K562 (cell line): ENCODE measurements around the gene GABRB2. TPM values are rescaled to one million over a fixed set of nuclear protein-coding genes. Genes with fewer than 3 reads are reported as not detected.

ENCODE experiments used
- ATAC-seq: fragments of 200-7000 bp; cut with Tn5 transposase; 3 replicates; pipeline ENCODE4 v1.9.1; 2020; ENCODE audit warnings: moderate library complexity
- BruUV-seq: library from RNA; stranded (reverse); fragments of 400-500 nt; replicated peaks from 2 replicates; lab custom pipeline; 2021; lab: Mats Ljungman, UMichigan
- CTCF ChIA-PET: fragments of 300-600 bp; formaldehyde crosslinking; extraction: SDS; loops from one replicate; lab custom pipeline; 2021; ENCODE audit warnings: low intra/inter-chr PET ratio; lab: Yijun Ruan, JAX
- POLR2A ChIA-PET: fragments of 300-600, 350-650 bp; sonication (Branson Sonifier 250); formaldehyde crosslinking; extraction: SDS; loops from one replicate; lab custom pipeline; 2021; ENCODE audit warnings: antibody characterized with exemption, inconsistent platforms; lab: Yijun Ruan, JAX
- DNase-seq, 4 experiments: peaks; one replicate each; pipeline versions ENCODE4 v3.0.0 to v3.0.0-alpha.2; 2011 to 2018; ENCODE audit warnings: low spot score in 3 of 4, mixed read lengths in 3 of 4; ENCODE audit errors: extremely low read depth in 1 of 4
- FAIRE-seq: peaks from 2 replicates; lab custom pipeline; 2011; peaks lifted over from hg19 to GRCh38; lab: Jason Lieb, UNC
- H2AFZ ChIP-seq: 2 replicates; pipeline ENCODE4 v1.6.0; 2011; ENCODE audit warnings: low read depth, low read length, control low read depth, inconsistent platforms
- H3K27ac ChIP-seq: fragments of 200-600 bp; 3 replicates; pipeline ENCODE4 v1.8.0; 2011; ENCODE audit warnings: low read depth, mild to moderate bottlenecking, control low read depth, inconsistent platforms, low read length, moderate library complexity, mixed read lengths; ENCODE audit errors: extremely low read depth
- H3K27me3 ChIP-seq, 2 experiments: fragments of 300-600 bp in 1 of 2; 2 replicates in 1 of 2; 3 replicates in 1 of 2; pipeline versions ENCODE4 v1.6.0 to v1.8.0; 2011; ENCODE audit warnings: inconsistent platforms in 2 of 2, low read length in 2 of 2, mild to moderate bottlenecking in 1 of 2, mixed read lengths in 1 of 2, moderate library complexity in 1 of 2; ENCODE audit not compliant: control insufficient read depth in 2 of 2, insufficient read depth in 2 of 2
- H3K36me3 ChIP-seq: fragments of 300-600 bp; 3 replicates; pipeline ENCODE4 v1.8.0; 2011; ENCODE audit warnings: mild to moderate bottlenecking, low read length, inconsistent platforms; ENCODE audit not compliant: control insufficient read depth, insufficient read depth
- H3K4me1 ChIP-seq, 2 experiments: fragments of 200-600 bp in 1 of 2; replicated peaks in 1 of 2; 2 replicates in 1 of 2; 3 replicates in 1 of 2; pipeline versions ENCODE4 v1.5.1 to v1.8.0; 2011; ENCODE audit warnings: inconsistent platforms in 2 of 2, low read length in 2 of 2, mild to moderate bottlenecking in 1 of 2, mixed read lengths in 1 of 2, moderate library complexity in 1 of 2; ENCODE audit not compliant: control insufficient read depth in 2 of 2, insufficient read depth in 2 of 2
- H3K4me2 ChIP-seq: 2 replicates; pipeline ENCODE4 v1.6.1; 2011; ENCODE audit warnings: low read length, control low read depth, inconsistent platforms, mixed read lengths; ENCODE audit not compliant: insufficient read depth
- H3K4me3 ChIP-seq: fragments of 200-600 bp; sonication (generic), shearing (Covaris generic); 2 replicates; pipeline ENCODE4 v1.5.1; 2016; ENCODE audit warnings: control low read depth, inconsistent platforms
- H3K79me2 ChIP-seq: fragments of 200-600 bp; 3 replicates; pipeline ENCODE4 v1.8.0; 2011; ENCODE audit warnings: low read length, inconsistent platforms; ENCODE audit not compliant: control insufficient read depth, insufficient read depth
- H3K9ac ChIP-seq, 2 experiments: 2 replicates each; pipeline versions ENCODE4 v1.6.0 to v1.6.1; 2011; ENCODE audit warnings: low read depth in 2 of 2, low read length in 2 of 2, control low read depth in 1 of 2, inconsistent platforms in 1 of 2, mild to moderate bottlenecking in 1 of 2, mixed read lengths in 1 of 2; ENCODE audit not compliant: insufficient read depth in 1 of 2
- H3K9me1 ChIP-seq: one replicate; pipeline ENCODE4 v1.6.0; 2011; ENCODE audit warnings: inconsistent platforms, mild to moderate bottlenecking, low read length, moderate library complexity; ENCODE audit not compliant: control insufficient read depth, insufficient read depth
- H3K9me3 ChIP-seq: replicated peaks from 2 replicates; pipeline ENCODE4 v1.5.1; 2011; ENCODE audit warnings: low read depth, low read length, inconsistent platforms; ENCODE audit not compliant: control insufficient read depth, insufficient read depth
- H4K20me1 ChIP-seq: replicated peaks from 2 replicates; pipeline ENCODE4 v1.6.1; 2011; ENCODE audit warnings: low read length, inconsistent platforms, mixed read lengths; ENCODE audit not compliant: control insufficient read depth, insufficient read depth
- CXXC5 ChIP-seq: fragments of 250-450 bp; sonication (Bioruptor Pico); IDR thresholded peaks from 2 replicates; pipeline ENCODE4 v1.8.0; 2022; ENCODE audit warnings: inconsistent platforms, mild to moderate bottlenecking, moderate library complexity
- NELFE ChIP-seq: IDR thresholded peaks from 2 replicates; pipeline ENCODE4 v1.6.1; 2011; ENCODE audit warnings: mild to moderate bottlenecking; ENCODE audit not compliant: insufficient read depth, insufficient read length
- NRF1 ChIP-seq, 2 experiments: fragments of 450-650 bp; IDR thresholded peaks in 1 of 2; conservative IDR thresholded peaks in 1 of 2; 2 replicates each; pipeline ENCODE4 v1.6.1; 2014; ENCODE audit warnings: mild to moderate bottlenecking in 2 of 2
- PKNOX1 ChIP-seq: fragments of 450-650 bp; IDR thresholded peaks from 2 replicates; pipeline ENCODE4 v1.6.1; 2016
- RBFOX2 ChIP-seq: fragments of 200-400 bp; formaldehyde crosslinking; IDR thresholded peaks from 2 replicates; pipeline ENCODE4 v1.6.1; 2017; ENCODE audit warnings: low read depth, mild to moderate bottlenecking, low read length, moderate library complexity
- SPI1 ChIP-seq: IDR thresholded peaks from 2 replicates; pipeline ENCODE4 v1.6.1; 2011; ENCODE audit warnings: low read depth, low read length, control low read depth, borderline replicate concordance
- ZBTB34 ChIP-seq: fragments of 250-450 bp; sonication (Bioruptor Pico); IDR thresholded peaks from 2 replicates; pipeline ENCODE4 v1.8.0; 2021; ENCODE audit warnings: mild to moderate bottlenecking, moderate library complexity
- ZNF584 ChIP-seq: fragments of 200-800 bp; sonication (Bioruptor generic); IDR thresholded peaks from 2 replicates; pipeline ENCODE4 v1.6.1; 2016; ENCODE audit warnings: low read depth, mild to moderate bottlenecking, missing genetic modification characterization, missing compliant biosample characterization
- ZNF586 ChIP-seq: fragments of 450-650 bp; formaldehyde crosslinking; conservative IDR thresholded peaks from 2 replicates; pipeline ENCODE4 v1.4.0; 2020; ENCODE audit warnings: mild to moderate bottlenecking, moderate library complexity
- ZNF644 ChIP-seq: fragments of 200-800 bp; sonication (Bioruptor generic); IDR thresholded peaks from 2 replicates; pipeline ENCODE4 v1.6.1; 2016; ENCODE audit warnings: low read depth, missing genetic modification characterization, missing compliant biosample characterization
- WGBS: fragments of 100-300 bp; shearing (Covaris generic); methylation state at CpG from one replicate; pipeline ENCODE4 v1.1.6; 2016; ENCODE audit warnings: low coverage, mixed read lengths; ENCODE audit not compliant: insufficient coverage; ENCODE audit errors: missing lambda C conversion rate; 5-methylcytosine and 5-hydroxymethylcytosine counted together
- in situ Hi-C: fragments of 300-500 bp; cut with MboI; formaldehyde crosslinking; loops from 4 replicates; pipeline ENCODE4 v1.15.0; 2018; ENCODE audit warnings: inconsistent platforms, mixed read lengths
- intact Hi-C: fragments of 100-400 bp; cut with micrococcal nuclease; formaldehyde crosslinking; loops from 2 replicates; pipeline ENCODE4 v1.14.2; 2022
- polyA plus RNA-seq, 8 experiments: library from polyadenylated mRNA; depleted of rRNA in 4 of 8; stranded (reverse) in 5 of 8; unstranded in 3 of 8; fragments of >200 nt; fragmentation: Nextera tagmentation in 2 of 8; fragmentation: Illumina TruSeq in 1 of 8; extraction: Ambion mirVana in 2 of 8; extraction: Trizol in 1 of 8; gene quantifications; 2 replicates each; pipeline versions ENCODE4 v1.2.1 to v1.2.3, GENCODE V29; 2011 to 2014; ENCODE audit warnings: inconsistent platforms in 1 of 8, missing spikeins in 1 of 8
- total RNA-seq, 7 experiments: library from RNA; depleted of rRNA in 6 of 7; stranded (reverse); fragments of >200 nt in 6 of 7; fragmentation: Illumina TruSeq in 2 of 7; extraction: Trizol in 2 of 7; gene quantifications; 2 replicates each; pipeline versions ENCODE4 v1.2.1 to v1.2.3, GENCODE V29; 2011 to 2021; ENCODE audit warnings: low replicate concordance in 1 of 7
- TF ChIP-seq, protein P1 (sequence below): fragments of 250-450 bp; sonication (Bioruptor Pico); IDR thresholded peaks from 2 replicates; pipeline ENCODE4 v1.5.0; 2020; ENCODE audit warnings: mild to moderate bottlenecking, borderline replicate concordance

Gene GABRB2
- total and polyA plus RNA-seq, 9 of the 15 experiments (the other 6 are each of a cell fraction or from before 2014, with no cell fraction given): not detected

GRCh38 chr5:161431963-161432362, 114.6 kb downstream of the GABRB2 start:
- Histone ChIP-seq H3K9me3 (no peaks in the 10 kb centered on the region), H3K36me3 (no peaks in the 10 kb centered on the region), H3K4me3 (no peak overlapping the region), H3K79me2 (no peaks in the 10 kb centered on the region), H3K27ac (no peak overlapping the region), H3K9ac (no peak overlapping the region), H4K20me1 (no peaks in the 10 kb centered on the region), H3K9me1 (no peaks in the 10 kb centered on the region), H3K4me2 (no peak overlapping the region), H3K27me3 (no peaks in the 10 kb centered on the region), H2AFZ (no peak overlapping the region), H3K4me1 (no peaks in the 10 kb centered on the region)
- DNase-seq (no peak), ATAC-seq (no peak), FAIRE-seq (no peak)
- TF ChIP-seq SPI1 (no peak), ZNF584 (CRISPR knock-in tag) (no peak), ZBTB34 (CRISPR knock-in tag) (no peak), ZNF644 (tag) (no peak), NRF1 (conservative IDR thresholded peaks at IDR 0.05 in 1 of 2, IDR thresholded peaks at IDR 0.05 in 1 of 2) (no peak), CXXC5 (CRISPR knock-in tag) (no peak), RBFOX2 (no peak), ZNF586 (CRISPR knock-in tag) (no peak), NELFE (no peak), PKNOX1 (no peak)
- TF ChIP-seq, protein P1, sequence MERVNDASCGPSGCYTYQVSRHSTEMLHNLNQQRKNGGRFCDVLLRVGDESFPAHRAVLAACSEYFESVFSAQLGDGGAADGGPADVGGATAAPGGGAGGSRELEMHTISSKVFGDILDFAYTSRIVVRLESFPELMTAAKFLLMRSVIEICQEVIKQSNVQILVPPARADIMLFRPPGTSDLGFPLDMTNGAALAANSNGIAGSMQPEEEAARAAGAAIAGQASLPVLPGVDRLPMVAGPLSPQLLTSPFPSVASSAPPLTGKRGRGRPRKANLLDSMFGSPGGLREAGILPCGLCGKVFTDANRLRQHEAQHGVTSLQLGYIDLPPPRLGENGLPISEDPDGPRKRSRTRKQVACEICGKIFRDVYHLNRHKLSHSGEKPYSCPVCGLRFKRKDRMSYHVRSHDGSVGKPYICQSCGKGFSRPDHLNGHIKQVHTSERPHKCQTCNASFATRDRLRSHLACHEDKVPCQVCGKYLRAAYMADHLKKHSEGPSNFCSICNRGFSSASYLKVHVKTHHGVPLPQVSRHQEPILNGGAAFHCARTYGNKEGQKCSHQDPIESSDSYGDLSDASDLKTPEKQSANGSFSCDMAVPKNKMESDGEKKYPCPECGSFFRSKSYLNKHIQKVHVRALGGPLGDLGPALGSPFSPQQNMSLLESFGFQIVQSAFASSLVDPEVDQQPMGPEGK (CRISPR knock-in tag): no peak
- CTCF ChIA-PET: no interaction called here
- intact Hi-C loops: no loop called here
- WGBS: 0% methylated on average over 1 of the region's 1 CpG
- BruUV-seq: no TSS peak
- in situ Hi-C loops: no loop called here
- POLR2A ChIA-PET: no interaction called here
